GM12878 (cell line): ENCODE results near the gene HIVEP2. TPM values are rescaled to one million over a fixed set of nuclear protein-coding genes. Genes with fewer than 3 reads are reported as not detected.
A peak's percentile ranks its signal among the peaks of the same experiment; 100 is the strongest.

ENCODE experiments used
- ATAC-seq: fragments of 200-7000 bp; cut with Tn5 transposase; 3 replicates; pipeline ENCODE4 v1.9.1; 2020; ENCODE audit warnings: mild to moderate bottlenecking, moderate library complexity
- BruUV-seq: library from RNA; stranded (reverse); fragments of 400-500 nt; replicated peaks from 2 replicates; lab custom pipeline; 2021; lab: Mats Ljungman, UMichigan
- CTCF ChIA-PET: fragments of 300-600 bp; sonication (Branson Sonifier 250); formaldehyde crosslinking; extraction: SDS; loops from one replicate; lab custom pipeline; 2021; ENCODE audit warnings: inconsistent platforms; lab: Yijun Ruan, JAX
- POLR2A ChIA-PET: fragments of 350-600 bp; formaldehyde crosslinking; extraction: SDS; loops from one replicate; lab custom pipeline; 2021; ENCODE audit warnings: inconsistent platforms; lab: Charles Lee
- RAD21 ChIA-PET: fragments of 300-600 bp; sonication (Branson Sonifier 250); formaldehyde crosslinking; loops from one replicate; lab custom pipeline; 2023; ENCODE audit warnings: antibody characterized with exemption; ENCODE audit not compliant: unreplicated experiment; lab: Charles Lee
- SMC1A ChIA-PET: fragments of 300-600 bp; sonication (Branson Sonifier 250); formaldehyde crosslinking; loops from one replicate; lab custom pipeline; 2023; ENCODE audit not compliant: unreplicated experiment, uncharacterized antibody; lab: Charles Lee
- DNase-seq: peaks from one replicate; pipeline ENCODE4 v3.0.0-alpha.2; 2011; ENCODE audit warnings: low read depth, low spot score
- FAIRE-seq: peaks from 3 replicates; lab custom pipeline; 2011; peaks lifted over from hg19 to GRCh38; lab: Jason Lieb, UNC
- H2AFZ ChIP-seq: 2 replicates; pipeline ENCODE4 v1.6.0; 2011; ENCODE audit warnings: low read depth, low read length, control low read depth; ENCODE audit not compliant: control insufficient read depth
- H3K27ac ChIP-seq: 2 replicates; pipeline ENCODE4 v1.5.1; 2011; ENCODE audit warnings: control low read depth; ENCODE audit not compliant: control insufficient read depth, insufficient read depth
- H3K27me3 ChIP-seq, 2 experiments: replicated peaks in 1 of 2; 2 replicates each; pipeline versions ENCODE4 v1.6.0 to v1.6.1; 2011; ENCODE audit warnings: low read length in 1 of 2; ENCODE audit not compliant: control insufficient read depth in 2 of 2, insufficient read depth in 2 of 2
- H3K36me3 ChIP-seq, 2 experiments: 2 replicates each; pipeline ENCODE4 v1.5.1; 2011; ENCODE audit warnings: low read length in 1 of 2; ENCODE audit not compliant: control insufficient read depth in 2 of 2, insufficient read depth in 2 of 2
- H3K4me1 ChIP-seq: 2 replicates; pipeline ENCODE4 v1.6.1; 2011; ENCODE audit warnings: mild to moderate bottlenecking, low read length, moderate library complexity, mixed read lengths; ENCODE audit not compliant: control insufficient read depth, insufficient read depth
- H3K4me2 ChIP-seq: 2 replicates; pipeline ENCODE4 v1.6.0; 2011; ENCODE audit warnings: control low read depth; ENCODE audit not compliant: control insufficient read depth, insufficient read depth
- H3K4me3 ChIP-seq: fragments of 200-600 bp; sonication (generic); 2 replicates; pipeline ENCODE4 v1.5.1; 2016
- H3K79me2 ChIP-seq: 2 replicates; pipeline ENCODE4 v1.6.0; 2011; ENCODE audit warnings: low read length; ENCODE audit not compliant: control insufficient read depth, insufficient read depth
- H3K9ac ChIP-seq: 2 replicates; pipeline ENCODE4 v1.8.0; 2011; ENCODE audit warnings: low read length, control low read depth, mixed read lengths; ENCODE audit not compliant: control insufficient read depth, insufficient read depth
- H3K9me3 ChIP-seq: replicated peaks from 3 replicates; pipeline ENCODE4 v1.5.1; 2011; ENCODE audit warnings: mild to moderate bottlenecking, low read length; ENCODE audit not compliant: control insufficient read depth, insufficient read depth
- H4K20me1 ChIP-seq: 2 replicates; pipeline ENCODE4 v1.6.0; 2011; ENCODE audit not compliant: control insufficient read depth, insufficient read depth
- CBFB ChIP-seq: IDR thresholded peaks from 2 replicates; pipeline ENCODE4 v1.6.1; 2016; ENCODE audit warnings: antibody characterized with exemption, low read depth
- CREM ChIP-seq: IDR thresholded peaks from 2 replicates; pipeline ENCODE4 v1.6.1; 2014; ENCODE audit warnings: antibody characterized with exemption, low read depth
- GATAD2B ChIP-seq: fragments of 450-650 bp; conservative IDR thresholded peaks from 2 replicates; pipeline ENCODE4 v1.6.1; 2017; ENCODE audit warnings: low read depth, mild to moderate bottlenecking, moderate library complexity
- JUND ChIP-seq: IDR thresholded peaks from 2 replicates; pipeline ENCODE4 v1.6.1; 2012; ENCODE audit warnings: low read depth, mild to moderate bottlenecking, low read length, improper control_type of control experiment, moderate library complexity
- MEF2B ChIP-seq: fragments of 450-650 bp; IDR thresholded peaks from 2 replicates; pipeline ENCODE4 v1.6.1; 2018; ENCODE audit warnings: mild to moderate bottlenecking, moderate library complexity; ENCODE audit not compliant: partially characterized antibody, poor library complexity, severe bottlenecking
- MXI1 ChIP-seq: fragments of 150-350 bp; IDR thresholded peaks from 2 replicates; pipeline ENCODE4 v1.6.1; 2011; ENCODE audit warnings: low read depth, mild to moderate bottlenecking, inconsistent platforms, low read length, improper control_type of control experiment
- MYC ChIP-seq: IDR thresholded peaks from 2 replicates; pipeline ENCODE4 v1.6.1; 2011; ENCODE audit warnings: mild to moderate bottlenecking, low read length, moderate library complexity, inconsistent platforms; ENCODE audit not compliant: insufficient read depth, insufficient replicate concordance, insufficient read length, severe bottlenecking
- NFIC ChIP-seq: IDR thresholded peaks from 2 replicates; pipeline ENCODE4 v1.6.1; 2012; ENCODE audit warnings: low read depth, mild to moderate bottlenecking, inconsistent platforms, low read length, moderate library complexity
- NR2F1 ChIP-seq: fragments of 450-650 bp; conservative IDR thresholded peaks from 2 replicates; pipeline ENCODE4 v1.6.1; 2017; ENCODE audit warnings: mild to moderate bottlenecking
- NRF1 ChIP-seq: conservative IDR thresholded peaks from 2 replicates; pipeline ENCODE4 v1.6.1; 2011; ENCODE audit warnings: mild to moderate bottlenecking, low read depth, low read length, improper control_type of control experiment
- RBBP5 ChIP-seq: fragments of 200-600 bp; sonication (generic); conservative IDR thresholded peaks from 2 replicates; pipeline ENCODE4 v1.6.1; 2016
- SRF ChIP-seq, 2 experiments: IDR thresholded peaks; 2 replicates each; pipeline ENCODE4 v1.6.1; 2011; ENCODE audit warnings: low read depth in 2 of 2, low read length in 2 of 2, mild to moderate bottlenecking in 1 of 2, moderate library complexity in 1 of 2
- STAT1 ChIP-seq: fragments of 450-650 bp; conservative IDR thresholded peaks from 2 replicates; pipeline ENCODE4 v1.6.1; 2014; ENCODE audit warnings: antibody characterized with exemption, mild to moderate bottlenecking
- ZNF207 ChIP-seq: fragments of 450-650 bp; IDR thresholded peaks from 2 replicates; pipeline ENCODE4 v1.6.1; 2014; ENCODE audit warnings: antibody characterized with exemption, mild to moderate bottlenecking, borderline replicate concordance
- ZNF274 ChIP-seq: IDR thresholded peaks from one replicate; pipeline ENCODE4 v1.8.0; 2011; ENCODE audit not compliant: insufficient read length, insufficient read depth
- in situ Hi-C: fragments of 300-500 bp; cut with MboI; formaldehyde crosslinking; loops from 9 replicates; pipeline ENCODE4 v1.14.3; 2018; ENCODE audit warnings: mixed read lengths
- intact Hi-C: fragments of 100-400 bp; cut with micrococcal nuclease; formaldehyde crosslinking; loops from one replicate; pipeline ENCODE4 v1.14.2; 2022; ENCODE audit not compliant: unreplicated experiment
- polyA plus RNA-seq, 11 experiments: library from polyadenylated mRNA; depleted of rRNA in 4 of 11; unstranded in 6 of 11; stranded (reverse) in 5 of 11; fragments of >200 nt; fragmentation: Nextera tagmentation in 4 of 11; fragmentation: Illumina TruSeq in 1 of 11; extraction: Ambion mirVana in 4 of 11; extraction: Trizol in 1 of 11; gene quantifications; 1 replicate in 1 of 11; 2 replicates in 10 of 11; pipeline versions ENCODE4 v1.2.1 to v1.2.3, GENCODE V29; 2011 to 2016; ENCODE audit warnings: inconsistent platforms in 2 of 11, missing spikeins in 2 of 11, low read depth in 1 of 11
- total RNA-seq, 4 experiments: library from RNA; depleted of rRNA in 3 of 4; stranded (reverse); fragments of >200 nt in 3 of 4; fragmentation: Illumina TruSeq in 1 of 4; extraction: Trizol in 1 of 4; gene quantifications; 2 replicates each; pipeline versions ENCODE4 v1.2.1 to v1.2.3, GENCODE V29; 2013 to 2021
- TF ChIP-seq, protein P1 (sequence below): fragments of 450-650 bp; IDR thresholded peaks from 2 replicates; pipeline ENCODE4 v1.6.1; 2017; ENCODE audit warnings: antibody characterized with exemption, mild to moderate bottlenecking, moderate library complexity
- TF ChIP-seq, protein P2 (sequence below): fragments of 450-650 bp; IDR thresholded peaks from 2 replicates; pipeline ENCODE4 v1.6.1; 2017; ENCODE audit warnings: mild to moderate bottlenecking, low read depth, inconsistent platforms; ENCODE audit not compliant: poor library complexity, severe bottlenecking
- TF ChIP-seq, protein P3 (sequence below): IDR thresholded peaks from 2 replicates; pipeline ENCODE4 v1.6.1; 2012; ENCODE audit warnings: low read depth, low read length, improper control_type of control experiment

The HIVEP2 gene
- total and polyA plus RNA-seq, 10 of the 15 experiments (the other 5 are each of a cell fraction or from before 2014, with no cell fraction given), result 1.2 to 15.7 (median 10.2) TPM

DNA sequence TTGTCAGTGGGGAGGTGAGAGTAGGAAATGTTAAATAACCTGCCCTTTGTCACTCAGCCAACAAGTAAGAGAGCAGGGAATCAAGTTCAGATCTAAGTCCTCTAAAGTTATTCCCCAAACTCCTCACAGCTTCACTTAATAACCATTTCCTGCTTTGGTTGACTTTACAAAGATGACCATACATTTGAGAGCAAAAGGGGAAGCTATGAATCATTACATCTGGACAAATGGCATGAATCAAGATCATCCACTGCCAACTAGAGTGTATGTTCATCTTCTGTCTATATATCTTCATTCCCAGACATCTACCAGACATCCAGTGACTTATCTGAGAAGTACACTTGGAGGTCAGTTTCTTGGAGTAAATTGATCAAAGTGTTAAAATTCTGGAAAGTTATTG lies 15.1 kb upstream of the HIVEP2 start:
- H3K27ac ChIP-seq, result no peak overlapping the region
- H3K9ac ChIP-seq, result no peak overlapping the region
- H4K20me1 ChIP-seq, result no peaks in the 10 kb centered on the region
- no peak for ATAC-seq
- H3K9me3 ChIP-seq, result no peaks in the 10 kb centered on the region; the same call in 1 of the 3 replicates
- FAIRE-seq, result peak; percentile 57
- H3K27me3 ChIP-seq, result no peaks in the 10 kb centered on the region
- POLR2A ChIA-PET, result no interaction called here
- RAD21 ChIA-PET, result no interaction called here
- in situ Hi-C loops (no loop called here), intact Hi-C loops (no loop called here)
- no peaks in the 10 kb centered on the region for H3K36me3 ChIP-seq
- DNase-seq, result no peak
- TF ChIP-seq GATAD2B (no peak), ZNF274 (no peak), NR2F1 (no peak), JUND (no peak), MEF2B (no peak), RBBP5 (no peak), MYC (no peak), SRF (IDR thresholded peaks at IDR 0.05; ENCODE audit: low read depth in 2 of 2, low read length in 2 of 2) (no peak), NFIC (no peak), NRF1 (no peak), MXI1 (no peak), ZNF207 (no peak), STAT1 (no peak), CBFB (no peak), CREM (no peak)
- TF ChIP-seq, protein P1, sequence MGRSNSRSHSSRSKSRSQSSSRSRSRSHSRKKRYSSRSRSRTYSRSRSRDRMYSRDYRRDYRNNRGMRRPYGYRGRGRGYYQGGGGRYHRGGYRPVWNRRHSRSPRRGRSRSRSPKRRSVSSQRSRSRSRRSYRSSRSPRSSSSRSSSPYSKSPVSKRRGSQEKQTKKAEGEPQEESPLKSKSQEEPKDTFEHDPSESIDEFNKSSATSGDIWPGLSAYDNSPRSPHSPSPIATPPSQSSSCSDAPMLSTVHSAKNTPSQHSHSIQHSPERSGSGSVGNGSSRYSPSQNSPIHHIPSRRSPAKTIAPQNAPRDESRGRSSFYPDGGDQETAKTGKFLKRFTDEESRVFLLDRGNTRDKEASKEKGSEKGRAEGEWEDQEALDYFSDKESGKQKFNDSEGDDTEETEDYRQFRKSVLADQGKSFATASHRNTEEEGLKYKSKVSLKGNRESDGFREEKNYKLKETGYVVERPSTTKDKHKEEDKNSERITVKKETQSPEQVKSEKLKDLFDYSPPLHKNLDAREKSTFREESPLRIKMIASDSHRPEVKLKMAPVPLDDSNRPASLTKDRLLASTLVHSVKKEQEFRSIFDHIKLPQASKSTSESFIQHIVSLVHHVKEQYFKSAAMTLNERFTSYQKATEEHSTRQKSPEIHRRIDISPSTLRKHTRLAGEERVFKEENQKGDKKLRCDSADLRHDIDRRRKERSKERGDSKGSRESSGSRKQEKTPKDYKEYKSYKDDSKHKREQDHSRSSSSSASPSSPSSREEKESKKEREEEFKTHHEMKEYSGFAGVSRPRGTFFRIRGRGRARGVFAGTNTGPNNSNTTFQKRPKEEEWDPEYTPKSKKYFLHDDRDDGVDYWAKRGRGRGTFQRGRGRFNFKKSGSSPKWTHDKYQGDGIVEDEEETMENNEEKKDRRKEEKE, result no peak
- TF ChIP-seq, protein P2, sequence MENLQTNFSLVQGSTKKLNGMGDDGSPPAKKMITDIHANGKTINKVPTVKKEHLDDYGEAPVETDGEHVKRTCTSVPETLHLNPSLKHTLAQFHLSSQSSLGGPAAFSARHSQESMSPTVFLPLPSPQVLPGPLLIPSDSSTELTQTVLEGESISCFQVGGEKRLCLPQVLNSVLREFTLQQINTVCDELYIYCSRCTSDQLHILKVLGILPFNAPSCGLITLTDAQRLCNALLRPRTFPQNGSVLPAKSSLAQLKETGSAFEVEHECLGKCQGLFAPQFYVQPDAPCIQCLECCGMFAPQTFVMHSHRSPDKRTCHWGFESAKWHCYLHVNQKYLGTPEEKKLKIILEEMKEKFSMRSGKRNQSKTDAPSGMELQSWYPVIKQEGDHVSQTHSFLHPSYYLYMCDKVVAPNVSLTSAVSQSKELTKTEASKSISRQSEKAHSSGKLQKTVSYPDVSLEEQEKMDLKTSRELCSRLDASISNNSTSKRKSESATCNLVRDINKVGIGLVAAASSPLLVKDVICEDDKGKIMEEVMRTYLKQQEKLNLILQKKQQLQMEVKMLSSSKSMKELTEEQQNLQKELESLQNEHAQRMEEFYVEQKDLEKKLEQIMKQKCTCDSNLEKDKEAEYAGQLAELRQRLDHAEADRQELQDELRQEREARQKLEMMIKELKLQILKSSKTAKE, result no peak
- TF ChIP-seq, protein P3, sequence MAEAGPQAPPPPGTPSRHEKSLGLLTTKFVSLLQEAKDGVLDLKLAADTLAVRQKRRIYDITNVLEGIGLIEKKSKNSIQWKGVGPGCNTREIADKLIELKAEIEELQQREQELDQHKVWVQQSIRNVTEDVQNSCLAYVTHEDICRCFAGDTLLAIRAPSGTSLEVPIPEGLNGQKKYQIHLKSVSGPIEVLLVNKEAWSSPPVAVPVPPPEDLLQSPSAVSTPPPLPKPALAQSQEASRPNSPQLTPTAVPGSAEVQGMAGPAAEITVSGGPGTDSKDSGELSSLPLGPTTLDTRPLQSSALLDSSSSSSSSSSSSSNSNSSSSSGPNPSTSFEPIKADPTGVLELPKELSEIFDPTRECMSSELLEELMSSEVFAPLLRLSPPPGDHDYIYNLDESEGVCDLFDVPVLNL, result no peak
- no peak overlapping the region for H2AFZ ChIP-seq
- SMC1A ChIA-PET, result interaction anchor here (1.0 kb wide), 1 partner anchor 267 kb away, joined by 3 read pairs; no protein-coding TSS in a partner anchor
- H3K79me2 ChIP-seq, result no peaks in the 10 kb centered on the region
- CTCF ChIA-PET, result no interaction called here
- H3K4me3 ChIP-seq, result no peak overlapping the region
- peaks cover 1% of the 10 kb centered on the region; the same call in 1 of the 2 replicates for H3K4me1 ChIP-seq
- H3K4me2 ChIP-seq, result no peak overlapping the region
- BruUV-seq, result no TSS peak
